Muscle of leg (tissue), 11 donors: Measurements from ENCODE around the gene FGD4. TPM values are rescaled to one million over a fixed set of nuclear protein-coding genes. Genes with fewer than 3 reads are reported as not detected.

Source experiments
- DNase-seq: peaks from one replicate; pipeline ENCODE4 v3.0.0; 2013
- H3K27ac ChIP-seq: one replicate; pipeline ENCODE4 v1.5.1; 2013; ENCODE audit warnings: mild to moderate bottlenecking, low read length, control low read depth
- H3K27me3 ChIP-seq: one replicate; pipeline ENCODE4 v1.6.1; 2013; ENCODE audit warnings: low read length; ENCODE audit not compliant: control insufficient read depth, insufficient read depth
- H3K36me3 ChIP-seq: one replicate; pipeline ENCODE4 v1.6.1; 2013; ENCODE audit warnings: low read length; ENCODE audit not compliant: control insufficient read depth, insufficient read depth
- H3K4me1 ChIP-seq: one replicate; pipeline ENCODE4 v1.6.1; 2013; ENCODE audit warnings: low read length; ENCODE audit not compliant: control insufficient read depth, insufficient read depth
- H3K4me3 ChIP-seq: one replicate; pipeline ENCODE4 v1.5.1; 2013; ENCODE audit warnings: low read length, control low read depth
- H3K9me3 ChIP-seq: replicated peaks from 2 replicates; pipeline ENCODE4 v1.6.1; 2013; ENCODE audit warnings: low read depth, low read length; ENCODE audit not compliant: control insufficient read depth
- WGBS: methylation state at CpG from one replicate; pipeline ENCODE4 v1.1.5; 2013; ENCODE audit warnings: missing lambda C conversion rate; ENCODE audit not compliant: insufficient coverage; 5-methylcytosine and 5-hydroxymethylcytosine counted together
- polyA plus RNA-seq, 8 donors: library from polyadenylated mRNA; unstranded; fragments of 120-200 nt; gene quantifications; one replicate each; pipeline versions ENCODE4 v1.2.1 to v1.2.3, GENCODE V29; 2013; ENCODE audit warnings: inconsistent platforms in 1 of 8, low replicate concordance in 1 of 8; ENCODE audit not compliant: insufficient read length in 8 of 8, insufficient read depth in 1 of 8
- total RNA-seq: library from RNA; stranded (reverse); fragments of 120-200 nt; gene quantifications from one replicate; pipeline ENCODE4 v1.2.4, GENCODE V29; 2013

FGD4 gene
- total and polyA plus RNA-seq, 9 donors = 12.9 to 35.4 (median 17.1) TPM

DNA sequence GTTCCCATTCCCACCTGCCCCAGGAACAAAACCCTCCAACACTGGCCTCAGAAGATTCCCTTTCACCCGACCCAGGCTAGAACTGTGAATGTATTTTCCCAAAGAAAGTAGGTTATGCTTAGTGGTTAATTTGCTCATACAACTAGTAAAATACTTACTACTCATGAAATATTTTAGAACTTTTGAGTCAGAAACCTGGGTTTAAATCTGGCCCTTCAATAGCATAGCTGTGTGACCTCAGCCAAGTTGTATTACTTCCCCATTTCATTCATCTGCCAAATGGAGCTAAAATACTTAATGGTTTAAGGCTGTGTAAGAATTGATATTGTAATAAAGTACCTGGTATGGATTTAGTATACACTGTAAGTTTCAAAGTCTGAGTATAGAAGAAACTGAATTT, 210.6 kb downstream of the FGD4 start:
- peaks cover 2% of the 10 kb centered on the region for H3K4me1 ChIP-seq
- no CpG with 5 or more reads among the region's 1 CpG for WGBS
- no peak overlapping the region for H3K27ac ChIP-seq
- no peak for DNase-seq
- peaks cover 46% of the 10 kb centered on the region for H3K36me3 ChIP-seq
- H3K4me3 ChIP-seq = no peak overlapping the region
- no peaks in the 10 kb centered on the region for H3K27me3 ChIP-seq
- H3K9me3 ChIP-seq = no peaks in the 10 kb centered on the region

DNA sequence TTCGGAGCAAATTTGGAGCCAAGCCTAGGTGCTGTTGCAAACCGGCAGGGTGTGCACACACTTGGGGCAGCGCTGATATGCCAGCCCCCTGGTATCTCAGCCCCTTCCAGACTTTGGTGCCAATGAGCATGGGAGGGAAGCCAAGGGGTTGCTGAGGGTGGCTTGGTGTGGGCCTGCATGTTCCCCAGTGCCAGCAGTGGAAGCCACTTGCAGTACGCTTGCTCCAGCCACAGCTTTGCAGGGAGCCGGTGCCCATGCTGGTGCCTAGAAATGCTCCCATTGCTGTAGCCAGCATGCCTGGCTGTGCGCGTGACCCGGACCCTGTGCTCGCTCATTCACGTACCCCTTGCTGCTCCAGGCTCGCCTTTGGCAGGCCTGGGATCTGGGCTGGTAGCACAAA, 212.6 kb downstream of the FGD4 start:
- H3K36me3 ChIP-seq = peaks cover 51% of the 10 kb centered on the region
- DNase-seq = no peak
- H3K4me1 ChIP-seq = peaks cover 2% of the 10 kb centered on the region
- WGBS = 97% methylated on average over 11 of the region's 11 CpGs
- H3K4me3 ChIP-seq = no peak overlapping the region
- peak overlapping the region; percentile 29 for H3K27ac ChIP-seq
- H3K9me3 ChIP-seq = no peaks in the 10 kb centered on the region
- H3K27me3 ChIP-seq = no peaks in the 10 kb centered on the region

DNA sequence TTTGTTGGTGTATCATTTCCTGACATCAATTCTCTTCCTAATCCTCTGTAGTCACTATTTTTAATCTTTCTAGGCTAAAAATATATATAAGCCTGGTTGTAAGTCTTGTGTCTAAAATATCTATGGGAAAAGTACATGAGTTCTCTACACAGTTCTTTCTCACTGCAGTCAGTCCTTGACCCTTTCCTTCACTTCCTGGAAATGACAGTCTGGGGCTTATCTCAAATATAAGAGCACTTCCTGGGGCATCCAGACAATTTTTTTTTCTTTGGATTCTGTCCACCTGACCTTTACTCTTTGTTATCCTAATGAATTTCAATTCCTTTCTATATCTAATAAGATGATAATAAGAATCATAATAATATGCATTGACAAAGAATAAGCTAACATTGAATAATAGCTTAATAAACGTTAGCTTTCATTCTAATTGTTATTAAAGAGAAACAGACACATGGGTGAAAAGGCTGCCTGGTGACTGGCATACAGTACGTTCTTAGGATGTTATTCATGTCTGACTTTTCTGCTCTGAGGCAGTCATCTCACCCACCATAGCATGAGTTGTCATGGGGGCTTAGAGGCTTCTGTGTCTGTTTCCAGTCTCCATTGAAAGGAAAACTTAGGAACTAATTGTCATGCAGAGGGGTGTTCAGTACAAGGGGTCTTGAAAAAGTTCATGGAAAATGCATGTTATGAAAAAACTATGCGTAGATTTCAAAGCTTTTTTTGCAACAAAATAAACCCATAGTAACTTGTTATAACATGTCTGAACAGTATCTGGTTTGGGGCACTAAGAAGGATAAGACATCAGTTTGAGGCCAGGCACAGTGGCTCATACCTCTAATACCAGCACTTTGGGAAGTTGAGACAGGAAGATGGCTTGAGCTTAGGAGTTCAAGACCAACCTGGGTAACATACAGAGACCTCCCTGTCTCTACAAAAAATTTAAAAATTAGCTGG, 213.6 kb downstream of the FGD4 start:
- DNase-seq = no peak
- H3K4me1 ChIP-seq = peaks cover 2% of the 10 kb centered on the region
- H3K27me3 ChIP-seq = no peaks in the 10 kb centered on the region
- no CpG with 5 or more reads among the region's 3 CpGs for WGBS
- no peak overlapping the region for H3K4me3 ChIP-seq
- H3K27ac ChIP-seq = no peak overlapping the region
- H3K9me3 ChIP-seq = no peaks in the 10 kb centered on the region
- peaks cover 42% of the 10 kb centered on the region for H3K36me3 ChIP-seq

DNA sequence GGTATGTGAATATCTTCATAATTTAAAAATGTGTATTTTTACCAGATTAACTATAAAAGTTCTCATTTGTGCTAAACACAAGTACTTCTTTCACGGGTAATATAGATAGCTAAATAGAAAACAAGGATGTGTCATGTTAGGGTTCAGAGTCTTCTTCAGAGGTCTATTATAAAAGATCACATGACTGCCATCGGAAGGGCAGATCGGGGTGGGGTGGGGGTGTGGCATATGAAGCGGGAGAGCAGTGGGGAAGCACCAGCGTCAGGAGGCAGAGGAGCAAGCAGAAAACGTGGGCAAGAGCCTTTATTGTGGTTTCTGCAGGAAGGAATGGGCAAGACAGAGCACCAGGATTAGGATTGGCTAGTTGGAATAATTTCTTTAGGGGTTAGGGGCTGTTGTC, 216.1 kb downstream of the FGD4 start:
- Histone ChIP-seq H3K4me3 (no peak overlapping the region), H3K27me3 (no peaks in the 10 kb centered on the region), H3K9me3 (no peaks in the 10 kb centered on the region), H3K27ac (no peak overlapping the region), H3K36me3 (peaks cover 36% of the 10 kb centered on the region), H3K4me1 (peaks cover 2% of the 10 kb centered on the region)
- no peak for DNase-seq
- WGBS = 74% methylated on average over 5 of the region's 6 CpGs

DNA sequence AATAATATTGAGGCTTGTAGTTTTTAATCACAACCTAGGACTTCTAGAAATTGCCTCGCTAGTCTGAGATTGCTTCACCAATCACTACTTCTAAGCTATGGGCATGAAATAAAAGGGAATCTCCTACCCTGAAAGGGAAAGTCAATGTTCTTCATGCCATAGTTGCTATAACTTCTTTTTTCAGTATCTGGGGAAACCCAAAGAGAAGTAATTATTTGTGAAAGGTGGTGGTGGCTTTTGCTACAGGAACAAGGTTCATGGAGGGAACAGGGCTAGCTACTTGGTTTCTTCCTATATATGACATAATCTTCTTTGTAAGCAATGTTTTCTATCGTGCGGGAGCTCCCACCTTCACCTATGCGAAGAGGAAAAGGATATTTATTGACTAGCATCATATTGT, 218.2 kb downstream of the FGD4 start:
- Histone ChIP-seq H3K36me3 (peaks cover 35% of the 10 kb centered on the region), H3K4me1 (no peaks in the 10 kb centered on the region), H3K27ac (no peak overlapping the region), H3K27me3 (no peaks in the 10 kb centered on the region), H3K9me3 (no peaks in the 10 kb centered on the region), H3K4me3 (no peak overlapping the region)
- WGBS = no CpG with 5 or more reads among the region's 4 CpGs
- DNase-seq = no peak

DNA sequence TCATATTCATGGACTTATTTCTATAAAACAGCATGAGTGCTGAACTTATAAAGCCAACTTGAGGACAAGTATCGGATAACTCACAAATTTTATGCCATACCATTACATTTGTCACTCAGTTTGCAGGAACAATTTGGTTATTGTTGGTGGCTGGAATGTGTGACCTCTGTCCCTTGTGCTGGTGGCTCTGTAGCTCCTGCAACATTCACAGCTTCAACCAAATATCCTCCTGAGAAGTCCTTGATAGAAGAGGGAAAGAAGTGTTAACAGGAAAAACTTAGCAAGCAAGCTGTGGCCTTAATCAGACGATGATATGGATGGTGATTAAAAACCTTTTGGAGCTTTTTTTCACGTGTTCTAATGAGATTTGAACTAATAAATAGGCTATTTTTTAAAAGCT, 218.8 kb downstream of the FGD4 start:
- no CpG with 5 or more reads among the region's 3 CpGs for WGBS
- H3K36me3 ChIP-seq = peaks cover 33% of the 10 kb centered on the region
- no peak overlapping the region for H3K27ac ChIP-seq
- H3K4me1 ChIP-seq = no peaks in the 10 kb centered on the region
- H3K27me3 ChIP-seq = no peaks in the 10 kb centered on the region
- DNase-seq = no peak
- no peaks in the 10 kb centered on the region for H3K9me3 ChIP-seq
- H3K4me3 ChIP-seq = no peak overlapping the region

DNA sequence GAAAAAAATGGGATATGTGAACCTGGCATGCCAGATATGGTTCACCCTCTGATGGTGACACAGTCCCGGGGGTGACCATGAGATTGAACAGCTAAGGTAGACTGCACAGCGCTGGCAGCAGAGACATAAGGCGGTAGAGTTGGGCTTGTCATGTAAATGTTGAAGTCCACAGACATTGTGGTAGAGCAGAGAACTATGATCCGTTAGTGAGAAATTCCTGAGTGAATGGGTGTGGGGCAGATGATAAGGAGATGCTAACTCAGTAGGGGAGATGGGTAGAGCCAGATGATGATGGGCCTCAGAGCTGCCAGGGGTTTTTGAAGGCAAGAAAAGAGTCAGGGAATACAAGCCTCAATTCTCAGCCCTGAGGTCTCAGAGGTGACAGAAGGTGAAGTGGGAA, 228.6 kb downstream of the FGD4 start:
- Histone ChIP-seq H3K4me3 (no peak overlapping the region), H3K36me3 (peaks cover 23% of the 10 kb centered on the region), H3K27ac (no peak overlapping the region), H3K27me3 (no peaks in the 10 kb centered on the region), H3K4me1 (no peaks in the 10 kb centered on the region), H3K9me3 (no peaks in the 10 kb centered on the region)
- no peak for DNase-seq
- WGBS = 94% methylated on average over 3 of the region's 4 CpGs

DNA sequence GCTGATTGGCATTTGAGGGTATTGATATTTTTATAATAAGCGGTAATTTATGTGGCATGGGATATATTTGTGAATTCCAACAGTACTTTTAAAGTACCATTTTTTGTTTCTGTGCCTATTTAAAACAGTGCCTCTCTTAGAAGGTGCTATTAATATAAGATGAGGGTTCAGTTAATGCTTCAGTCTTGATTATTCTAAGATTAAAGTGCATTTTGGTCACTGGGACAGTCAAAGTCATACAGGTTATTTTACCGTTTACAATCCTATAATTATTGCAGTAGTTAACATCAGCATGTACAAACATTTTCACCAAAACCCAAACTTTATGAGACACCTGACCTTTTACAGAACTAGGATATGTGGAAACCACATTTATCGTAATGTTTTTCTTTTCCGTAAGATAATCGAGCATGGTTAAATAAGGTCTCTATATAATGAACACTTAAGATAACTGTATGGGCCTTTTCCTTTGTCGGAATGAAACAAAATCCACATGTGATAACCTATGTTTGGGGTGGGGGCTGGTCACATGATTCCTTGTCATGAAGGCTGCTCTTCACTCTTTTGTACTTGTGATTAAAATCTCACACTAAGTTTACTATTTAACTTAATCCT, 242.0 kb downstream of the FGD4 start:
- Histone ChIP-seq H3K4me1 (no peaks in the 10 kb centered on the region), H3K9me3 (no peaks in the 10 kb centered on the region), H3K36me3 (peaks cover 23% of the 10 kb centered on the region), H3K27me3 (no peaks in the 10 kb centered on the region), H3K27ac (no peak overlapping the region), H3K4me3 (no peak overlapping the region)
- no CpG with 5 or more reads among the region's 6 CpGs for WGBS
- DNase-seq = no peak

DNA sequence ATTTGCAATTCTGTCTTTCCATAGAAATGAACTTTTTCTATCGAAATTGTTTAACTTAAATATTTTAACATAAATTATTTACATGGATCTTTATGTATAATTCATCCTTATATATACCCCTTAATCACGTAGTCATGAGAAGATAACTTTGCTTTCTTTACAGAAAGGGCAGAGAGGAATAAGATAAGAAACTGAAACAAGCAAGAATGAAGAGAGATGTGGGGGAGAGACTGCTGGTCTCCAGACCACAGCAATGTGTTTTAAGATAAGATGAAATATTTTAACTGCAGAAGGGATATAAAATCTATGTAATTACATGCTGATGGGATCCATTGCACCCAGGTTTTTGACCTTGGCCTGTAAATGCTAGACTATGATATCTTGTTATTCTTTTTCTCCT, 245.1 kb downstream of the FGD4 start:
- no peaks in the 10 kb centered on the region for H3K9me3 ChIP-seq
- no peaks in the 10 kb centered on the region for H3K4me1 ChIP-seq
- H3K27me3 ChIP-seq = no peaks in the 10 kb centered on the region
- H3K4me3 ChIP-seq = no peak overlapping the region
- peaks cover 10% of the 10 kb centered on the region for H3K36me3 ChIP-seq
- no peak for DNase-seq
- H3K27ac ChIP-seq = no peak overlapping the region
- WGBS = no CpG with 5 or more reads among the region's 2 CpGs

DNA sequence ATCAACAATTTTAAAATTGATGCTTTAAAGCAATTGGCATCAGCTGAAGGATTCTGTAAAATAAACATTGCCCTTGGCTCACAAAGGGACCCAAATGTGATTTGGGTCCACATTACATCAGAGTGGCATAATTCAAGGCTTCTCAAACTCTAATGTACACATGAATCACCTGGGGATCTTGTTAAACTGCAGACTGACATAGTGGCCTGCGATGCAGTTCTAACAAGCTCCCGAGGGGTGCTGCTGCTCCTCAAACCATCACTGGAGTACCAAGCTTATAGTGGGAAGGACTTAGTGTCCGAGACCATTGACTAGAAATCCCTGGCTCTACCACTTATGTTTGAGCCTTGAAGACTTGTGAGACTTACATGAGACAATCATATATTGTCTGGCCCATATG, 247.9 kb downstream of the FGD4 start:
- no peak for DNase-seq
- H3K4me1 ChIP-seq = no peaks in the 10 kb centered on the region
- peaks cover 3% of the 10 kb centered on the region for H3K36me3 ChIP-seq
- H3K27ac ChIP-seq = no peak overlapping the region
- WGBS = no CpG with 5 or more reads among the region's 3 CpGs
- no peaks in the 10 kb centered on the region for H3K27me3 ChIP-seq
- no peaks in the 10 kb centered on the region for H3K9me3 ChIP-seq
- H3K4me3 ChIP-seq = no peak overlapping the region
